HepG2 (cell line): Measurements from ENCODE around the gene EWSR1. TPM values are rescaled to one million over a fixed set of nuclear protein-coding genes. Genes with fewer than 3 reads are reported as not detected.

Experiments used
- ATAC-seq: fragments of 200-7000 bp; cut with Tn5 transposase; 3 replicates; pipeline ENCODE4 v1.9.1; 2020; ENCODE audit warnings: mild to moderate bottlenecking, moderate library complexity
- BruUV-seq: library from RNA; stranded (reverse); fragments of 400-500 nt; replicated peaks from 2 replicates; lab custom pipeline; 2021; lab: Mats Ljungman, UMichigan
- CTCF ChIA-PET: fragments of 300-600 bp; formaldehyde crosslinking; extraction: SDS; loops from one replicate; lab custom pipeline; 2021; ENCODE audit warnings: low total read pairs, inconsistent platforms, low intra/inter-chr PET ratio; lab: Yijun Ruan, JAX
- POLR2A ChIA-PET: fragments of 350-600 bp; sonication (Branson Sonifier 250); formaldehyde crosslinking; loops from one replicate; lab custom pipeline; 2020; ENCODE audit warnings: antibody characterized with exemption, inconsistent platforms; lab: Yijun Ruan, JAX
- DNase-seq: peaks from one replicate; pipeline ENCODE4 v3.0.0-alpha.2; 2015; ENCODE audit warnings: low spot score
- FAIRE-seq: peaks from 3 replicates; lab custom pipeline; 2011; peaks lifted over from hg19 to GRCh38; lab: Jason Lieb, UNC
- H2AFZ ChIP-seq: one replicate; pipeline ENCODE4 v1.6.1; 2011; ENCODE audit warnings: low read length, inconsistent platforms
- H3K27ac ChIP-seq: fragments of 300-600 bp; 3 replicates; pipeline ENCODE4 v1.8.0; 2011; ENCODE audit warnings: mixed run types, mild to moderate bottlenecking, mixed read lengths, low read length, inconsistent platforms; ENCODE audit not compliant: insufficient read depth; ENCODE audit errors: extremely low read length
- H3K27me3 ChIP-seq, 2 experiments: fragments of 200-600 bp in 1 of 2; 2 replicates in 1 of 2; 3 replicates in 1 of 2; pipeline versions ENCODE4 v1.6.0 to v1.8.0; 2011; ENCODE audit warnings: low read length in 2 of 2, mild to moderate bottlenecking in 2 of 2, moderate library complexity in 2 of 2, inconsistent platforms in 1 of 2; ENCODE audit not compliant: insufficient read depth in 2 of 2, control insufficient read depth in 1 of 2
- H3K36me3 ChIP-seq, 2 experiments: fragments of 200-600 bp in 1 of 2; replicated peaks in 1 of 2; 2 replicates in 1 of 2; 3 replicates in 1 of 2; pipeline versions ENCODE4 v1.5.1 to v1.8.0; 2011; ENCODE audit warnings: low read length in 2 of 2, inconsistent platforms in 1 of 2; ENCODE audit not compliant: insufficient read depth in 2 of 2, control insufficient read depth in 1 of 2
- H3K4me1 ChIP-seq: 2 replicates; pipeline ENCODE4 v1.5.1; 2012; ENCODE audit warnings: low read length, inconsistent platforms; ENCODE audit not compliant: insufficient read depth
- H3K4me2 ChIP-seq: 2 replicates; pipeline ENCODE4 v1.6.0; 2011; ENCODE audit warnings: low read depth, low read length, inconsistent platforms
- H3K4me3 ChIP-seq, 3 experiments: fragments of 200-600 bp in 1 of 3; sonication (generic), shearing (Covaris generic) in 1 of 3; replicated peaks in 1 of 3; 2 replicates each; pipeline ENCODE4 v1.5.1; 2011 to 2016; ENCODE audit warnings: low read length in 3 of 3, inconsistent platforms in 2 of 3, low read depth in 2 of 3, mild to moderate bottlenecking in 2 of 3, control low read depth in 1 of 3, mixed read lengths in 1 of 3; ENCODE audit not compliant: insufficient read depth in 1 of 3
- H3K79me2 ChIP-seq: one replicate; pipeline ENCODE4 v1.6.1; 2011; ENCODE audit warnings: low read length, inconsistent platforms; ENCODE audit not compliant: insufficient read depth
- H3K9ac ChIP-seq: 2 replicates; pipeline ENCODE4 v1.6.0; 2011; ENCODE audit warnings: mild to moderate bottlenecking, low read depth, low read length, inconsistent platforms; ENCODE audit not compliant: insufficient read depth
- H3K9me3 ChIP-seq: 2 replicates; pipeline ENCODE4 v1.5.1; 2012; ENCODE audit warnings: mild to moderate bottlenecking, low read length
- H4K20me1 ChIP-seq: 2 replicates; pipeline ENCODE4 v1.6.0; 2011; ENCODE audit warnings: inconsistent platforms, mild to moderate bottlenecking, low read length, moderate library complexity; ENCODE audit not compliant: insufficient read depth
- DMTF1 ChIP-seq: sonication (generic); formaldehyde crosslinking; IDR thresholded peaks from 2 replicates; pipeline ENCODE4 v1.4.0; 2020; ENCODE audit warnings: mild to moderate bottlenecking, missing genetic modification reagents
- JUND ChIP-seq: sonication (generic); formaldehyde crosslinking; IDR thresholded peaks from 2 replicates; pipeline ENCODE4 v1.8.0; 2022; ENCODE audit warnings: mild to moderate bottlenecking, missing genetic modification reagents
- MYNN ChIP-seq: sonication (generic); formaldehyde crosslinking; IDR thresholded peaks from 2 replicates; pipeline ENCODE4 v1.4.0; 2020; ENCODE audit warnings: mild to moderate bottlenecking, low read depth, missing genetic modification reagents
- RARA ChIP-seq: IDR thresholded peaks from 2 replicates; pipeline ENCODE4 v1.6.1; 2016; ENCODE audit warnings: missing genetic modification reagents, missing compliant biosample characterization
- RBM22 ChIP-seq: fragments of 200-400 bp; formaldehyde crosslinking; optimal IDR thresholded peaks from 2 replicates; pipeline ENCODE3; 2017; ENCODE audit warnings: mild to moderate bottlenecking, low read length, moderate library complexity
- RNF219 ChIP-seq: sonication (generic); formaldehyde crosslinking; IDR thresholded peaks from 2 replicates; pipeline ENCODE4 v1.5.0; 2020; ENCODE audit warnings: mild to moderate bottlenecking, missing genetic modification reagents
- SIN3B ChIP-seq: fragments of 150-350 bp; IDR thresholded peaks from 2 replicates; pipeline ENCODE4 v1.6.1; 2014; ENCODE audit warnings: low read length
- SIX4 ChIP-seq: sonication (generic); formaldehyde crosslinking; IDR thresholded peaks from 2 replicates; pipeline ENCODE4 v1.4.0; 2020; ENCODE audit warnings: missing genetic modification reagents
- SP4 ChIP-seq: sonication (generic); formaldehyde crosslinking; IDR thresholded peaks from 2 replicates; pipeline ENCODE4 v1.8.1; 2023; ENCODE audit warnings: mild to moderate bottlenecking, missing genetic modification reagents
- TCF7 ChIP-seq: sonication (generic); IDR thresholded peaks from 2 replicates; pipeline ENCODE4 v1.6.1; 2016; ENCODE audit warnings: antibody characterized with exemption, low read depth
- TEF ChIP-seq: sonication (generic); formaldehyde crosslinking; IDR thresholded peaks from 2 replicates; pipeline ENCODE4 v1.5.0; 2020; ENCODE audit warnings: missing genetic modification reagents
- ZMYM4 ChIP-seq: sonication (generic); formaldehyde crosslinking; IDR thresholded peaks from 2 replicates; pipeline ENCODE4 v1.8.1; 2023; ENCODE audit warnings: mild to moderate bottlenecking, missing genetic modification reagents
- ZNF121 ChIP-seq: sonication (generic); formaldehyde crosslinking; IDR thresholded peaks from 2 replicates; pipeline ENCODE4 v1.5.0; 2020; ENCODE audit warnings: mild to moderate bottlenecking, missing genetic modification reagents
- ZNF224 ChIP-seq: sonication (generic); formaldehyde crosslinking; IDR thresholded peaks from 2 replicates; pipeline ENCODE4 v1.5.0; 2020; ENCODE audit warnings: mild to moderate bottlenecking, missing genetic modification reagents
- ZNF460 ChIP-seq: sonication (generic); formaldehyde crosslinking; IDR thresholded peaks from 2 replicates; pipeline ENCODE4 v1.5.1; 2020; ENCODE audit warnings: missing genetic modification reagents, mild to moderate bottlenecking, borderline replicate concordance
- ZNF550 ChIP-seq: sonication (generic); formaldehyde crosslinking; IDR thresholded peaks from 2 replicates; pipeline ENCODE4 v1.4.0; 2020; ENCODE audit warnings: mild to moderate bottlenecking, missing genetic modification reagents, borderline replicate concordance
- ZNF749 ChIP-seq: sonication (generic); formaldehyde crosslinking; IDR thresholded peaks from 2 replicates; pipeline ENCODE4 v1.8.0; 2022; ENCODE audit warnings: mild to moderate bottlenecking, missing genetic modification reagents, moderate library complexity, borderline replicate concordance
- ZNF768 ChIP-seq: sonication (generic); formaldehyde crosslinking; IDR thresholded peaks from 2 replicates; pipeline ENCODE4 v1.4.0; 2020; ENCODE audit warnings: missing genetic modification reagents
- WGBS: methylation state at CpG from one replicate; pipeline ENCODE4 v1.1.6; 2017; ENCODE audit warnings: low lambda C conversion rate; 5-methylcytosine and 5-hydroxymethylcytosine counted together
- in situ Hi-C: cut with HindIII; loops from 2 replicates; pipeline ENCODE4 v1.10.0; 2017; ENCODE audit warnings: low pct_unique_long_range_greater_than_20kb; ENCODE audit not compliant: extremely low pct_ligation_motif_present
- intact Hi-C: fragments of 100-400 bp; cut with micrococcal nuclease; formaldehyde crosslinking; loops from one replicate; pipeline ENCODE4 v1.10.0; 2022; ENCODE audit not compliant: unreplicated experiment
- polyA plus RNA-seq, 8 experiments: library from polyadenylated mRNA; depleted of rRNA in 3 of 8; stranded (reverse) in 7 of 8; unstranded in 1 of 8; fragments of >200 nt; fragmentation: Illumina TruSeq in 4 of 8; extraction: Trizol in 4 of 8; gene quantifications; 2 replicates each; pipeline versions ENCODE4 v1.2.1 to v1.2.3, GENCODE V29; 2011 to 2016; ENCODE audit warnings: low read depth in 4 of 8, missing spikeins in 1 of 8, mixed read lengths in 1 of 8; ENCODE audit not compliant: insufficient read depth in 1 of 8
- total RNA-seq, 5 experiments: library from RNA; depleted of rRNA; stranded (reverse); fragments of >200 nt; fragmentation: Illumina TruSeq; extraction: Trizol; gene quantifications; 2 replicates each; pipeline ENCODE4 v1.2.3, GENCODE V29; 2016; ENCODE audit warnings: low read depth in 1 of 5

The EWSR1 gene
- total and polyA plus RNA-seq, 2 of the 13 experiments (the other 11 are each of a cell fraction or from before 2014, with no cell fraction given) = 211 to 326 TPM

DNA sequence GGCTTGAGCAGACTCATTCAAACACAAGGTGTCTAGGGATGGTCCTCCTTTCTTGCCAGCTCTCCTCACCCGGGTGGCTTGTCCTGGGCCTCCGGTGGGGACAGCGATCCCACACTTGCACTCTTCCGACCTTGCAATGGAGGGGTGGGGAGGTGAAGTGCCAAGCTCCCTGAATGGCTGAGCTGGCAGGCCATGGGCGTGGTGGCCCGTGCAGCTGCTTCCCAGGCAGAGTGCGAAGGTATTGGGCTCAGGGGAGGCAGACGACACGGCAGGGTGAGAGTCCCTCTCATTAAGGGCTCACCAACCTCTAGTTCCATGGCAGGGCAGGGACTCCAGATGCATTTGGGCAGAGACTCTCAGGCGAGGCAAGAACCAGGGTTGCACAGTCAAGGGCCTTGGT is 58.4 kb downstream of the EWSR1 start:
- H4K20me1 ChIP-seq = no peaks in the 10 kb centered on the region
- no peak overlapping the region for H3K9ac ChIP-seq
- 91% methylated on average over 9 of the region's 10 CpGs for WGBS
- H3K4me2 ChIP-seq = no peak overlapping the region
- DNase-seq = no peak
- TF ChIP-seq ZNF224 (CRISPR knock-in tag) (no peak), ZNF550 (CRISPR knock-in tag) (no peak), ZNF121 (CRISPR knock-in tag) (no peak), TCF7 (no peak), MYNN (CRISPR knock-in tag) (no peak), RNF219 (no peak), SIX4 (CRISPR knock-in tag) (no peak), SP4 (CRISPR knock-in tag) (no peak), RBM22 (no peak), ZNF460 (CRISPR knock-in tag) (no peak), SIN3B (no peak), DMTF1 (CRISPR knock-in tag) (no peak), ZNF749 (CRISPR knock-in tag) (no peak), ZNF768 (CRISPR knock-in tag) (no peak), ZMYM4 (CRISPR knock-in tag) (no peak), TEF (CRISPR knock-in tag) (no peak), RARA (CRISPR knock-in tag) (no peak), JUND (CRISPR knock-in tag) (no peak)
- TF ChIP-seq, all 625 proteins: peak for 0
- CTCF ChIA-PET = no interaction called here
- ATAC-seq (no peak), FAIRE-seq (no peak)
- POLR2A ChIA-PET = no interaction called here
- no TSS peak for BruUV-seq
- no peaks in the 10 kb centered on the region for H3K9me3 ChIP-seq
- no peaks in the 10 kb centered on the region for H3K79me2 ChIP-seq
- H3K4me1 ChIP-seq = no peaks in the 10 kb centered on the region
- H3K4me3 ChIP-seq = no peak overlapping the region
- intact Hi-C loops (no loop called here), in situ Hi-C loops (no loop called here)
- peaks cover 6 to 13% of the 10 kb centered on the region in 2 experiments; a peak in 4 of 5 replicates for H3K36me3 ChIP-seq
- no peak overlapping the region for H2AFZ ChIP-seq
- H3K27me3 ChIP-seq = no peaks in the 10 kb centered on the region
- H3K27ac ChIP-seq = no peak overlapping the region
